Measurements from ENCODE around the gene TEAD4. TPM values are rescaled to one million over a fixed set of nuclear protein-coding genes. Genes with fewer than 3 reads are reported as not detected.

Gene TEAD4
- total RNA-seq, 1 experiment from 2014 or later, result 39.8 TPM

DNA sequence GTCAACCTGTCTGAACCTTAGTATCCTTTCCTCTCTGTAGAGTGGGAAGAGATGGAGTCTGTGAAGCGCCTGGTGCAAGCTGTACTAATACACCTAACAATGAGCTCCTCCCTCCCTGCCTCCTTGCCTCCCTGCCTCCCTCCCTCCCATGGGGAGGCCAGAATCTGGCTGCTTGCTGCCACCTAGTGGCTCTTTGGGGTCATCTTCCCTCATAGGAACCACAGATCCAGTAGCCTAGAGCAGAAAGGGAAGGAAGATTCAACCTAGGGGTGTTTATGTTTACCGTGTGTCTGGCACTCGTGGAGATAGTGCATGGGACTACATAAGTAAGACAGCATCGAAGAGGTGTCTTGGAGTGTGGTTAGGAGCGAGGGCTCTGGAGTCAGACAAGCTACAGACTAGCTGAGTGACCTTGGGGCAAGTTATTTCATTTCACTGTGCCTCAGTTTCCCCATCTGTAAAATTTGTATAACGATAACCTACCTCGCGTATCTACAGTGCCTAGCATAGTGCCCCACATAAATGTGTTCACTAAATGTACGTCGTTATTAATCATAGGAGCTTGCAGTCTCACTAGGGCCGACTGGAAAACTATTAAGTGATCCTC lies 82.5 kb downstream of the TEAD4 start:
- ChIA-PET CTCF (interaction anchor here (0.6 to 1.3 kb wide), 13 partner anchors 8 to 482 kb away, joined by 3 to 12 read pairs (median 4); no protein-coding TSS in a partner anchor), POLR2A (ENCODE audit: low non-redundant PET) (interaction anchor here (0.5 kb wide), 1 partner anchor 142 kb away, joined by 4 read pairs; no protein-coding TSS in a partner anchor)
- TF ChIP-seq, protein P1, sequence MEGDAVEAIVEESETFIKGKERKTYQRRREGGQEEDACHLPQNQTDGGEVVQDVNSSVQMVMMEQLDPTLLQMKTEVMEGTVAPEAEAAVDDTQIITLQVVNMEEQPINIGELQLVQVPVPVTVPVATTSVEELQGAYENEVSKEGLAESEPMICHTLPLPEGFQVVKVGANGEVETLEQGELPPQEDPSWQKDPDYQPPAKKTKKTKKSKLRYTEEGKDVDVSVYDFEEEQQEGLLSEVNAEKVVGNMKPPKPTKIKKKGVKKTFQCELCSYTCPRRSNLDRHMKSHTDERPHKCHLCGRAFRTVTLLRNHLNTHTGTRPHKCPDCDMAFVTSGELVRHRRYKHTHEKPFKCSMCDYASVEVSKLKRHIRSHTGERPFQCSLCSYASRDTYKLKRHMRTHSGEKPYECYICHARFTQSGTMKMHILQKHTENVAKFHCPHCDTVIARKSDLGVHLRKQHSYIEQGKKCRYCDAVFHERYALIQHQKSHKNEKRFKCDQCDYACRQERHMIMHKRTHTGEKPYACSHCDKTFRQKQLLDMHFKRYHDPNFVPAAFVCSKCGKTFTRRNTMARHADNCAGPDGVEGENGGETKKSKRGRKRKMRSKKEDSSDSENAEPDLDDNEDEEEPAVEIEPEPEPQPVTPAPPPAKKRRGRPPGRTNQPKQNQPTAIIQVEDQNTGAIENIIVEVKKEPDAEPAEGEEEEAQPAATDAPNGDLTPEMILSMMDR (conservative IDR thresholded peaks at IDR 0.05; ENCODE audit: low read depth, low read length), result peak; percentile 73
- no peak for TF ChIP-seq EZH2 (IDR thresholded peaks at IDR 0.05; ENCODE audit: borderline replicate concordance, low read depth, low read length, poor library complexity, severe bottlenecking)
- Histone ChIP-seq H3K27me3 (replicated peaks; ENCODE audit: insufficient read depth, low read depth, low read length, poor library complexity) (no peaks in the 10 kb centered on the region), H3K4me3 (ENCODE audit: low read depth, low read length, poor library complexity, severe bottlenecking) (no peak overlapping the region), H3K4me1 (ENCODE audit: insufficient read depth, low read length, poor library complexity, severe bottlenecking) (no peaks in the 10 kb centered on the region), H3K9me3 (ENCODE audit: low read depth, low read length, poor library complexity, severe bottlenecking) (no peaks in the 10 kb centered on the region), H3K27ac (ENCODE audit: low read depth, low read length, poor library complexity, severe bottlenecking) (no peak overlapping the region), H3K36me3 (ENCODE audit: insufficient read depth, low read length, poor library complexity, severe bottlenecking) (peaks cover 14% of the 10 kb centered on the region)
- intact Hi-C loops (cut with micrococcal nuclease; ENCODE audit: unreplicated experiment), result loop anchor here (5.0 kb wide), 1 partner anchor 189 kb away; no protein-coding TSS in a partner anchor
- no TSS peak for BruUV-seq (replicated peaks)
- DNase-seq (ENCODE audit: low spot score), result peak; percentile 92

DNA sequence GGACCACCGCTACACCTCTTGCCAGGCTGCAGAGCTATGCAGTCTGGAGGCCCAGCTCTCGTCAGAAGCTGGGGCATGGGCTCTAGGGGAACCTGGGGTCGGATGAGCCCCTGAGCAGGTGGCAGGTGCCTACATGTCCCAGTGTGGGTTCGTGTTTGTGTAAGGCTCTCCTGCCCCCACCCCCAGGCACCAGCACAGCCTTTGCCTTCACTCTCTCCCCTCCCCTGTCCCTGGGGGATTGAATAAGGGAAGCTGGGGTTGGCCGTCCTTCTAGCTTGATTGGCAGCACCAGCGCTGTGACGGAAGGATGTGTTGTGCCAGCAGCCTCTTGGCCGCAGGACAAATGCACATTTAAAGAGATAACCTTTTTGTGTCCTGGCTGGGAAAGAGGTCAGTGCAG lies 83.2 kb downstream of the TEAD4 start:
- H3K27me3 ChIP-seq (replicated peaks; ENCODE audit: insufficient read depth, low read depth, low read length, poor library complexity), result no peaks in the 10 kb centered on the region
- intact Hi-C loops (cut with micrococcal nuclease; ENCODE audit: unreplicated experiment), result loop anchor here (5.0 kb wide), 1 partner anchor 190 kb away; no protein-coding TSS in a partner anchor
- no peak overlapping the region for H3K4me3 ChIP-seq (ENCODE audit: low read depth, low read length, poor library complexity, severe bottlenecking)
- no peaks in the 10 kb centered on the region for H3K4me1 ChIP-seq (ENCODE audit: insufficient read depth, low read length, poor library complexity, severe bottlenecking)
- no peak overlapping the region for H3K27ac ChIP-seq (ENCODE audit: low read depth, low read length, poor library complexity, severe bottlenecking)
- no TSS peak for BruUV-seq (replicated peaks)
- no peaks in the 10 kb centered on the region for H3K9me3 ChIP-seq (ENCODE audit: low read depth, low read length, poor library complexity, severe bottlenecking)
- peaks cover 14% of the 10 kb centered on the region for H3K36me3 ChIP-seq (ENCODE audit: insufficient read depth, low read length, poor library complexity, severe bottlenecking)
- DNase-seq (ENCODE audit: low spot score), result peak; percentile 17
- ChIA-PET CTCF (interaction anchor here (1.1 to 1.3 kb wide), 4 partner anchors 8 to 197 kb away, joined by 3 to 12 read pairs (median 5); no protein-coding TSS in a partner anchor), POLR2A (ENCODE audit: low non-redundant PET) (no interaction called here)
- no peak for TF ChIP-seq EZH2 (IDR thresholded peaks at IDR 0.05; ENCODE audit: borderline replicate concordance, low read depth, low read length, poor library complexity, severe bottlenecking)
- TF ChIP-seq, protein P1 (conservative IDR thresholded peaks at IDR 0.05; ENCODE audit: low read depth, low read length), result no peak

DNA sequence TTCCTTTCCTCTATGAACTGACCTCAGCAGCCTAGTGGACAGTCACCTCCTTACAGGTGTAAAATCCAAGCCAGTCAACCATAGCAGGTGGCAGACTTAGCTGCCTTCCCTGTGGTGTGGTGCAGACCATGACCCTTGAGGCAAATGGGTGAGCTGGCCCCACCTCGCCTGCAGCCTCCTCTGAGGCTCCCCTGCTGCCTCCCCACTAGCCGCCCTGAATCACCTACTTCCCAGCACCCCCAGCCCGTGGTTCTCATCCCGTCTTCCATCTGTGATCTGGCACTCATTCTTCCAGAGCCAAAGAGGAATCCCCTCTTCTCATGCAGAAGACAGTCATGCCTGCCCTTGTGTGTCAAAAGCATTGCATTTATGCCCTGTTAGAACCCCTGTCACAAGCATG lies 83.6 kb downstream of the TEAD4 start:
- TF ChIP-seq EZH2 (IDR thresholded peaks at IDR 0.05; ENCODE audit: borderline replicate concordance, low read depth, low read length, poor library complexity, severe bottlenecking), result no peak
- TF ChIP-seq, protein P1 (conservative IDR thresholded peaks at IDR 0.05; ENCODE audit: low read depth, low read length), result no peak
- Histone ChIP-seq H3K27ac (ENCODE audit: low read depth, low read length, poor library complexity, severe bottlenecking) (no peak overlapping the region), H3K27me3 (replicated peaks; ENCODE audit: insufficient read depth, low read depth, low read length, poor library complexity) (no peaks in the 10 kb centered on the region), H3K9me3 (ENCODE audit: low read depth, low read length, poor library complexity, severe bottlenecking) (no peaks in the 10 kb centered on the region), H3K4me3 (ENCODE audit: low read depth, low read length, poor library complexity, severe bottlenecking) (no peak overlapping the region), H3K4me1 (ENCODE audit: insufficient read depth, low read length, poor library complexity, severe bottlenecking) (no peaks in the 10 kb centered on the region), H3K36me3 (ENCODE audit: insufficient read depth, low read length, poor library complexity, severe bottlenecking) (peaks cover 14% of the 10 kb centered on the region)
- DNase-seq (ENCODE audit: low spot score), result no peak
- ChIA-PET CTCF (interaction anchor here (1.1 kb wide), 1 partner anchor 7 kb away, joined by 3 read pairs; no protein-coding TSS in a partner anchor), POLR2A (ENCODE audit: low non-redundant PET) (no interaction called here)
- intact Hi-C loops (cut with micrococcal nuclease; ENCODE audit: unreplicated experiment), result loop anchor here (5.0 kb wide), 1 partner anchor 191 kb away; no protein-coding TSS in a partner anchor
- no TSS peak for BruUV-seq (replicated peaks)

Measured in A673 (cell line).